ENCODE data around the gene PRKCZ.

GRCh38 chr1:2232255-2232915, 182.2 kb downstream of the PRKCZ start:
- no peak for TF ChIP-seq CTCF (IDR thresholded peaks at IDR 0.05)
- no peak for TF ChIP-seq POLR2A (IDR thresholded peaks at IDR 0.05)

Measured in vagina (tissue), 2 donors.